Stomach (tissue), 9 donors: ENCODE measurements around the gene CBX7. TPM values are rescaled to one million over a fixed set of nuclear protein-coding genes. Genes with fewer than 3 reads are reported as not detected.
"Not testable (repeated sequence)": the region's sequence is repeated elsewhere in the genome, so short reads cannot be mapped to it uniquely, and the experiment has no call there.

Experiments
- DNase-seq, 2 donors: peaks; one replicate each; pipeline versions ENCODE4 v3.0.0 to v3.0.0-alpha.2; 2013 to 2019
- H3K27ac ChIP-seq, 5 donors: fragments of 200-600 bp in 4 of 5; sonication (generic) in 4 of 5; one replicate each; pipeline ENCODE4 v1.5.1; 2013 to 2019; ENCODE audit warnings: mild to moderate bottlenecking in 1 of 5, moderate library complexity in 1 of 5
- H3K27me3 ChIP-seq, 3 donors: fragments of 200-600 bp; sonication (generic); one replicate each; pipeline ENCODE4 v1.5.1; 2017 to 2019; ENCODE audit warnings: mixed run types in 1 of 3
- H3K36me3 ChIP-seq, 4 donors: fragments of 200-600 bp; sonication (generic); 1 replicate in 3 of 4; 2 replicates in 1 of 4; pipeline ENCODE4 v1.5.1; 2016 to 2019
- H3K4me1 ChIP-seq, 4 donors: fragments of 200-600 bp; sonication (generic); one replicate each; pipeline ENCODE4 v1.5.1; 2016 to 2019
- H3K4me3 ChIP-seq, 4 donors: fragments of 200-600 bp; sonication (generic) in 3 of 4; one replicate each; pipeline ENCODE4 v1.5.1; 2016 to 2019; ENCODE audit warnings: mild to moderate bottlenecking in 1 of 4
- H3K9me3 ChIP-seq, 4 donors: fragments of 200-600 bp; sonication (generic); one replicate each; pipeline ENCODE4 v1.5.1; 2016 to 2019
- EP300 ChIP-seq: sonication (generic); formaldehyde crosslinking; IDR thresholded peaks from one replicate; pipeline ENCODE4 v1.6.1; 2017; ENCODE audit warnings: antibody characterized with exemption
- POLR2A ChIP-seq, 4 donors: fragments of 450-650 bp; IDR thresholded peaks; one replicate each; pipeline ENCODE4 v1.6.1; 2016; ENCODE audit warnings: antibody characterized with exemption in 4 of 4, control low read depth in 2 of 4, mild to moderate bottlenecking in 1 of 4, moderate library complexity in 1 of 4
- POLR2AphosphoS5 ChIP-seq, 3 donors: sonication (generic); formaldehyde crosslinking; IDR thresholded peaks; one replicate each; pipeline ENCODE4 v1.6.1; 2016; ENCODE audit warnings: antibody characterized with exemption in 3 of 3
- WGBS, 5 donors: extraction: QIAGEN DNeasy Blood & Tissue Kit in 3 of 5; methylation state at CpG; one replicate each; pipeline versions ENCODE4 v1.1.5 to v1.1.7; 2013 to 2018; 5-methylcytosine and 5-hydroxymethylcytosine counted together
- intact Hi-C: fragments of 100-400 bp; cut with DNase I; formaldehyde crosslinking; loops from one replicate; pipeline ENCODE4 v1.15.1; 2023; ENCODE audit warnings: low total_unique reads
- polyA plus RNA-seq, 3 donors: library from polyadenylated mRNA; stranded (reverse); fragments of 200-250 nt; gene quantifications; one replicate each; pipeline ENCODE4 v1.2.3, GENCODE V29; 2013
- total RNA-seq, 5 donors: library from RNA; depleted of rRNA; stranded (reverse); fragments of >200 nt; gene quantifications; one replicate each; pipeline versions ENCODE4 v1.1.0 to v1.2.3, GENCODE V29; 2014 to 2016
- TF ChIP-seq, protein P1 (sequence below), 7 experiments: fragments of 450-650 bp in 4 of 7; fragments of 200-600 bp in 3 of 7; sonication (generic) in 3 of 7; IDR thresholded peaks; one replicate each; pipeline ENCODE4 v1.5.1; 2016 to 2019; ENCODE audit warnings: antibody characterized with exemption in 7 of 7, control low read depth in 2 of 7, mild to moderate bottlenecking in 1 of 7
- donor health status: healthy with polysubstance abuse.
- donor health status: Bipolar disorder and iron deficiency.
- donor health status: healthy.

The CBX7 gene
- total and polyA plus RNA-seq, 8 donors, result 10.1 to 84.6 (median 29.7) TPM

DNA sequence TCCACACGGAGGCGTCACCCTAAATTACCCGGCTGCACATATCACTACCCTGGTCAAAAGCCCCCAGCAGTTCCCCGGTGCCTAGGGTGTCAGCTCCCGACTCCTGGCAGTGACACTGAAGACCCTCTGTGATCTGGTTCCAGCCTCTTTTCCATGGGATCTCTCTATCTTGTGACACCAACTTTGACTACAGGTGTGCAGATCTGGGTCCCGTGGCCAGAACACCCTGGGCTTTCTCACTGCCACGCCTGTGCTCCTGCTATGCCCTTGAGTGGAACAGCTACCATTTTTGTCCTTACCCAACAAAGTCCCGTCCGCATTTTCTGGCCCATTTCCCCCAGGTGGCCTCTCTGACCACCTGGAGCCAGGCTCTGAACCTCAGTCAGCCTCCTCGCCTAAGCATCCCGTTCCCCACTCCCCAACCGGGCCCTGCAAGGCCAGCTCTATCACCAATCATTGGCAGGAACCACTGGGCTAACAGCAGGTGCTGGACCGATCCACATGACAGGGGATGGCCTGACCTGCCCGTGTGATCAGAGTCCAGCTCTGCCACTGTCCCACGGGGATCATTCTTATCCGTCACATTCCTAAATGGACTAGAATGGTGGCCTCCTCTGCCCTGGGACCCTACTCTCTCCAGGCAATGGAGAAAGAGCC is 20.7 kb upstream of the CBX7 start:
- Histone ChIP-seq H3K4me1 (peaks cover 42 to 72% (median 49%) of the 10 kb centered on the region in 4 donors), H3K27me3 (no peaks in the 10 kb centered on the region), H3K4me3 (no peak overlapping the region), H3K9me3 (no peaks in the 10 kb centered on the region), H3K27ac (peak overlapping the region; percentile 29 to 85 (median 71)), H3K36me3 (no peaks in the 10 kb centered on the region)
- intact Hi-C loops, result loop anchor here (5.0 kb wide), 1 partner anchor 139 kb away; no protein-coding TSS in a partner anchor
- TF ChIP-seq, protein P1, sequence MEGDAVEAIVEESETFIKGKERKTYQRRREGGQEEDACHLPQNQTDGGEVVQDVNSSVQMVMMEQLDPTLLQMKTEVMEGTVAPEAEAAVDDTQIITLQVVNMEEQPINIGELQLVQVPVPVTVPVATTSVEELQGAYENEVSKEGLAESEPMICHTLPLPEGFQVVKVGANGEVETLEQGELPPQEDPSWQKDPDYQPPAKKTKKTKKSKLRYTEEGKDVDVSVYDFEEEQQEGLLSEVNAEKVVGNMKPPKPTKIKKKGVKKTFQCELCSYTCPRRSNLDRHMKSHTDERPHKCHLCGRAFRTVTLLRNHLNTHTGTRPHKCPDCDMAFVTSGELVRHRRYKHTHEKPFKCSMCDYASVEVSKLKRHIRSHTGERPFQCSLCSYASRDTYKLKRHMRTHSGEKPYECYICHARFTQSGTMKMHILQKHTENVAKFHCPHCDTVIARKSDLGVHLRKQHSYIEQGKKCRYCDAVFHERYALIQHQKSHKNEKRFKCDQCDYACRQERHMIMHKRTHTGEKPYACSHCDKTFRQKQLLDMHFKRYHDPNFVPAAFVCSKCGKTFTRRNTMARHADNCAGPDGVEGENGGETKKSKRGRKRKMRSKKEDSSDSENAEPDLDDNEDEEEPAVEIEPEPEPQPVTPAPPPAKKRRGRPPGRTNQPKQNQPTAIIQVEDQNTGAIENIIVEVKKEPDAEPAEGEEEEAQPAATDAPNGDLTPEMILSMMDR (IDR thresholded peaks at IDR 0.05), result no peak
- TF ChIP-seq EP300, result no peak
- TF ChIP-seq POLR2AphosphoS5 (IDR thresholded peaks at IDR 0.05), result no peak
- TF ChIP-seq POLR2A (IDR thresholded peaks at IDR 0.05), result no peak
- WGBS, 5 donors, result 85 to 90% (median 86%) methylated on average over 16 of the region's 16 CpGs
- DNase-seq, result no peak

DNA sequence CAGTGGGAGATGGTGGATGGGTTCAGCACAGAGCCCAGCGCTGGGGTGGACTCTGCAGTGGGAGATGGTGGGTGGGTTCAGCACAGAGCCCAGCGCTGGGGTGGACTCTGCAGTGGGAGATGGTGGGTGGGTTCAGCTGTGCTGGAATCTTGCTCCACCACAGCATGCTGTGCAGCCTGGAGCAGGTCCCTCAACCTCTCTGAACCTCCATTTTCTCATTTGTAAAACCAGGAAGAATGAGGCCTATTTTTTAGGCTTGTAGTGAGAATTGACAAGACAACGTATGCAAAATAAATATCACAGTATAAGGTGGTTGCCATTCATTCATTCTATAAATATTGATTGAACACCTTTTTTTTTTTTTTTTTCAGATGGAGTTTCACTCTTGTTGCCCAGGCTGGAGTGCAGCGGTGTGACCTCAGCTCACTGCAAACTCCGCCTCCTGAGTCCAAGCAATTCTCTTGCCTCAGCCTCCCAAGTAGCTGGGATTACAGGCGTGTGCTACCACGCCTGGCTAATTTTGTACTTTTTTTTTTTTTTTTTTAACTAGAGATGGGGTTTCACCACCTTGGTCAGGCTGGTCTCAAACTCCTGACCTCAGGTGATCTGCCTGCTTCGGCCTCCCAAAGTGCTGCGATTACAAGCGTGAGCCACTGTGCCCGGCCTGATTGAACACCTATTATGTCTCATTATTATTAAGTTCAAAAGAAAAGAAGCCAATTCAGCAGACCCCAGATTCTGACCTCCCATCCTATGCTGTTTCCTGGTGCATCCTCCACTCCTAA is 20.0 kb upstream of the CBX7 start:
- H3K27me3 ChIP-seq, H3K36me3 ChIP-seq, H3K9me3 ChIP-seq, H3K4me3 ChIP-seq, DNase-seq: not testable (repeated sequence)
- Histone ChIP-seq H3K4me1 (peaks cover 42 to 65% (median 49%) of the 10 kb centered on the region in 4 donors), H3K27ac (peak overlapping the region in 4 of 5 donors; percentile 71 to 85 (median 74))
- WGBS, 5 donors, result 81 to 89% (median 86%) methylated on average over 11 of the region's 11 CpGs
- intact Hi-C loops, result loop anchor here (5.0 kb wide), 1 partner anchor 140 kb away; no protein-coding TSS in a partner anchor

DNA sequence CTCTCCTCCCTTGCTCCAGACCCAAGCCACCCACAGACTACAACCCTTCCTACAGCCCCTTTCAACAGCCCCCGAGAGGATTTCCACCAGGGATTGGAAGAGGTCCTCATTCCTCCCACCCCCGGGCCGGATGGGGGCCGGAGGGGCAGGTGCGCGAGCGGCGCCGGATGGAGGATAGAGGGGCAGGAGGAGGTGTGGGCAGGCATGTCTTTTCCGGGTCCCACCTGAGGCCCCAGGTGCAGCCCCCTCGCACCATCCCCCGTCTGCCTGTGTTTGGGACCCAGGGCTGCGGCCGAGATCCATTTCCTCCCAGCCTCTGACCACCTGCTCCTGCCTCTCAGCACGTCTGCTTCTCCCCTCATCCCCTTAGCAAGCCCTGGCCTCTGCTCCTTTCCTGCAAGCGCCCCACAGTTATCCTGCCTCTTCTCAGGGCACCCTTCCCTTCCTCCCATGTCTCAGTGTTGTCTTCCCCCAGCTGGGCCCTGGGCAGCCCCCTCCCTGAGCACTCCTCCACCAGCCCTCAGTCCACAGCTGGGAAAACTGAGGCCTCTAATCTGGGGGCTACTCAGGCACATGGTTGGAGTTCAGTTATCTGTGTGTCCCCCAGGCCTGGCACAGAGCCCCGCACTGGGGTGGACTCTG is 19.3 kb upstream of the CBX7 start:
- Histone ChIP-seq H3K9me3 (no peaks in the 10 kb centered on the region), H3K27me3 (no peaks in the 10 kb centered on the region), H3K4me1 (peaks cover 37 to 57% (median 49%) of the 10 kb centered on the region in 4 donors), H3K4me3 (no peak overlapping the region), H3K36me3 (no peaks in the 10 kb centered on the region), H3K27ac (peak overlapping the region in 2 of 5 donors; percentile 4 to 32)
- no peak for TF ChIP-seq POLR2AphosphoS5 (IDR thresholded peaks at IDR 0.05)
- TF ChIP-seq POLR2A (IDR thresholded peaks at IDR 0.05), result no peak
- TF ChIP-seq, protein P1 (IDR thresholded peaks at IDR 0.05), result no peak
- TF ChIP-seq EP300, result no peak
- intact Hi-C loops, result loop anchor here (5.0 kb wide), 1 partner anchor 141 kb away; no protein-coding TSS in a partner anchor
- 70 to 79% (median 76%) methylated on average over 13 to 17 of the region's 17 CpGs for WGBS, 5 donors
- DNase-seq, result no peak

DNA sequence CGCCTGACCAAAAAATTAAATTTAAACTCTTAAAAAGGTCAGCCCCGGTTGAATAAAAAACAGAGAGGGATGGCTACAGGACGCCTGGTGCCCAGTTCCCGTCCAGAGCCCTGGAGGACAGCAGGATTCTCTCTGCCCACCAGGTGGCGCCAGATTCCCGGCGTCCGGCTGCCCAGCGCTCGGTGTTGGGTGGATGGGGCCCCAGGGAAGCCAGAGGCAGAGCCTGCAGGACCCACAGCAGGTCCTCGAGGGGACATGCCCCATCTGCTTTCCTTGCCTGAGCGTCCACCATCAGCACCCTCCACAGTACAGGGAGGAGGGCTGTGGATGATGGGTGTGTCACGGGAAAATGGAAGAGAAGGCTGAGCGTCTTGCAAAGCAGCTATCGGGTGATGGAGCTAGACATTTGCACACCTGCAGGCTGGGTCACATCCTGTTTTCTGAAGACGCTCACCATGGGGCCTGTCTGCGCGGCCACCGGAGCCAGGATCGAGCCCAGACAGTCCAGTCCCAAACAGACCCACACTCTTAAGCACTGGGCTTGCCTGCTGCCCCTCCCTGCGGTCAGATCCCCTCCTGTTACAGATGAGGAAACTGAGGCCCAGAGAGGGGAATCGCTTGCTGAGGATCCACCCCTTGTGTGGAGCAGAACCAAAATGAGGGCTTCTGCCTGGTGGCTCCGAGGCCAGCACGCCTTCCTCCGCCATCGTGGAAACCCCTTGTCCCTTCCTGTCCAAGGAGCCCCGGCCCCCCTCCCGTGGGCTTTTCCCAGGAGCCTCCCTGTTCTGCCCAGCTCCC is 18.5 kb upstream of the CBX7 start:
- H3K4me1 ChIP-seq, result peaks cover 30 to 50% (median 42%) of the 10 kb centered on the region in 4 donors
- H3K27ac ChIP-seq, result peak overlapping the region in 1 of 5 donors; percentile 4
- TF ChIP-seq EP300 (no peak), POLR2A (IDR thresholded peaks at IDR 0.05) (no peak), POLR2AphosphoS5 (IDR thresholded peaks at IDR 0.05) (peak in 2 of 3 donors; percentile 12 to 69)
- TF ChIP-seq, protein P1 (IDR thresholded peaks at IDR 0.05), result peak in 6 of 7 experiments; percentile 65 to 97 (median 94)
- intact Hi-C loops, result loop anchor here (5.0 kb wide), 1 partner anchor 141 kb away; no protein-coding TSS in a partner anchor
- no peaks in the 10 kb centered on the region for H3K9me3 ChIP-seq
- peak; percentile 88 to 93 for DNase-seq
- H3K27me3 ChIP-seq, result no peaks in the 10 kb centered on the region
- H3K36me3 ChIP-seq, result no peaks in the 10 kb centered on the region
- WGBS, 5 donors, result 23 to 31% (median 24%) methylated on average over 19 to 28 of the region's 28 CpGs
- peak overlapping the region in 2 of 4 donors; percentile 6 to 18 for H3K4me3 ChIP-seq
